DOHH2 (cell line): ENCODE results near the gene TRIM46.

ENCODE experiments used
- EZH2phosphoT487 ChIP-seq: fragments of 200-600 bp; sonication (generic); IDR thresholded peaks from 2 replicates; pipeline ENCODE4 v1.6.1; 2017; ENCODE audit warnings: borderline replicate concordance, mild to moderate bottlenecking, antibody characterized with exemption, low read length, moderate library complexity, mixed read lengths
- TF ChIP-seq, protein P1 (sequence below): fragments of 200-600 bp; sonication (generic); IDR thresholded peaks from one replicate; pipeline ENCODE4 v1.5.1; 2014; ENCODE audit warnings: antibody characterized with exemption, mild to moderate bottlenecking, low read depth, low read length; ENCODE audit not compliant: poor library complexity, severe bottlenecking

DNA sequence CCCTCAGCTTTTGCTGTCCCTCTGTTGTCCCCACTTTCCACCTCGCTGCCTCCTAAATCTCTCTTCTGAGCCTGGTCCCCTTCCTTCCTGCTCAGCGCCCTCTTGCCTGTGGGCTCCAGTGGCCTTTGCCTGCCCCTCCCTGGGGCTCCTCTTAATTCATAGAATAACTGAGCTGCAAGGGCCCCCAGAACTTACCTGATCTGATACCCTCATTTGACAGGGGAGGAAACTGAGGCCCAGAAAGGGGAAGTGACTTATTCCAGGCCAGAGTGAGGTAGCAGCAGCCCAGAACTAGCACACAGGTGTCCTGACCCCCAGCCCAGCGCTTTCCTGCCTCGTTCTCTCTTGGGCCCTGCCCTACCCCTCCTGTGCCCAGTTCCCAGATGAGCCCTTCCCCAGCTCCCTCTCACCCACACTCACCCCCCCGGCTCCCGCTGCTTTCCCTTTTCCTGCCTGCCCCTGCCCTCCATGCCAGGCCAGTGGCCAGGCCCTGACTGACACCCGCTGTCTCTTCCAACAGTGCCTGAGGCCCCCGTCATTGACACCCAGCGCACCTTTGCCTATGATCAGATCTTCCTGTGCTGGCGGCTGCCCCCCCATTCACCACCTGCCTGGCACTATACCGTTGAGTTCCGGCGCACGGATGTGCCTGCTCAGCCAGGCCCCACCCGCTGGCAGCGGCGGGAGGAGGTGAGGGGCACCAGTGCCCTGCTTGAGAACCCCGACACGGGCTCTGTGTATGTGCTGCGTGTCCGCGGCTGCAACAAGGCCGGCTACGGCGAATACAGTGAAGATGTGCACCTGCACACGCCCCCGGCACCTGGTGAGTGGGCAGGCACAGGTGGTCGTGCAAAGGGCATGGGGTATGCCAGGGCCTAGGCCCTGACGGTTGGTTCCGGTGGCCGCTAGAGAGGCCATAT is 5.7 kb downstream of the TRIM46 start:
- TF ChIP-seq, protein P1, sequence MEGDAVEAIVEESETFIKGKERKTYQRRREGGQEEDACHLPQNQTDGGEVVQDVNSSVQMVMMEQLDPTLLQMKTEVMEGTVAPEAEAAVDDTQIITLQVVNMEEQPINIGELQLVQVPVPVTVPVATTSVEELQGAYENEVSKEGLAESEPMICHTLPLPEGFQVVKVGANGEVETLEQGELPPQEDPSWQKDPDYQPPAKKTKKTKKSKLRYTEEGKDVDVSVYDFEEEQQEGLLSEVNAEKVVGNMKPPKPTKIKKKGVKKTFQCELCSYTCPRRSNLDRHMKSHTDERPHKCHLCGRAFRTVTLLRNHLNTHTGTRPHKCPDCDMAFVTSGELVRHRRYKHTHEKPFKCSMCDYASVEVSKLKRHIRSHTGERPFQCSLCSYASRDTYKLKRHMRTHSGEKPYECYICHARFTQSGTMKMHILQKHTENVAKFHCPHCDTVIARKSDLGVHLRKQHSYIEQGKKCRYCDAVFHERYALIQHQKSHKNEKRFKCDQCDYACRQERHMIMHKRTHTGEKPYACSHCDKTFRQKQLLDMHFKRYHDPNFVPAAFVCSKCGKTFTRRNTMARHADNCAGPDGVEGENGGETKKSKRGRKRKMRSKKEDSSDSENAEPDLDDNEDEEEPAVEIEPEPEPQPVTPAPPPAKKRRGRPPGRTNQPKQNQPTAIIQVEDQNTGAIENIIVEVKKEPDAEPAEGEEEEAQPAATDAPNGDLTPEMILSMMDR: no peak
- TF ChIP-seq EZH2phosphoT487: no peak
